Stimulated activated CD4-positive, alpha-beta T cell treated with anti-CD3 and anti-CD28 coated beads, Interleukin-4, amount 100 ng/mL, for 48 hours (primary cell): ENCODE data around the gene PTCH2.
"Not testable (repeated sequence)": the region's sequence is repeated elsewhere in the genome, so short reads cannot be mapped to it uniquely, and the experiment has no call there.

ENCODE experiments used
- DNase-seq, 2 donors: peaks; one replicate each; pipeline ENCODE4 v3.0.0-alpha.2; 2020; ENCODE audit warnings: low read depth in 2 of 2

PTCH2 gene

GRCh38 chr1:44820328-44821239 is 22.5 kb downstream of the PTCH2 start:
- no peak for DNase-seq

- DNase-seq, result peak; percentile 74 to 84
Observed at GRCh38 chr1:44819608-44820327, 23.3 kb downstream of the PTCH2 start.

GRCh38 chr1:44819196-44819607 is 23.9 kb downstream of the PTCH2 start:
- no peak for DNase-seq

- no peak for DNase-seq
Observed at GRCh38 chr1:44817771-44818495, 25.1 kb downstream of the PTCH2 start.

- no peak for DNase-seq
Observed at GRCh38 chr1:44817307-44817706, 25.7 kb downstream of the PTCH2 start.

- DNase-seq, result not testable (repeated sequence)
Observed at GRCh38 chr1:44815926-44816325, 27.1 kb downstream of the PTCH2 start.

- DNase-seq, result no peak
Observed at GRCh38 chr1:44812822-44813543, 30.1 kb downstream of the PTCH2 start.

DNA sequence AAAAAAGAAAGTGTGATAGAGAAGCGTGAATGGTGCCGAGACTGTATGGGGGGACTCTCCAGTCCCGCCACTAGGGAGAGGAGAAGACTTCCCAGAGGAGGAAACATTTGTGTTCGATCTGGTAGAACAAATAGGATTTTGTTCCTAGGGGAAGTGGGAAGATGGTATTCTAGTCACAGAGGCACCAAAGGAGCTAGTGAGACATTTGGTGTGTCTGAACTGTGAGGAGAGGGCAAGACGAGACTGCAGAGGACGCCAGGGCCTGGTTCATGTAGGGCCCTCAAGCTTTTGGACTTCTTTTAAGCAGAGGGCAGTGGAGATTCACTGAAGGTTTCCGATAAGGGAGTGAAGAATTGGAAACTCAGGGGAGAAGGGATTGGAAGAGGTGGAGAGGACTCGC is 31.8 kb downstream of the PTCH2 start:
- DNase-seq, result no peak

- not testable (repeated sequence) for DNase-seq
Observed at GRCh38 chr1:44810762-44811105, 32.3 kb downstream of the PTCH2 start.

DNA sequence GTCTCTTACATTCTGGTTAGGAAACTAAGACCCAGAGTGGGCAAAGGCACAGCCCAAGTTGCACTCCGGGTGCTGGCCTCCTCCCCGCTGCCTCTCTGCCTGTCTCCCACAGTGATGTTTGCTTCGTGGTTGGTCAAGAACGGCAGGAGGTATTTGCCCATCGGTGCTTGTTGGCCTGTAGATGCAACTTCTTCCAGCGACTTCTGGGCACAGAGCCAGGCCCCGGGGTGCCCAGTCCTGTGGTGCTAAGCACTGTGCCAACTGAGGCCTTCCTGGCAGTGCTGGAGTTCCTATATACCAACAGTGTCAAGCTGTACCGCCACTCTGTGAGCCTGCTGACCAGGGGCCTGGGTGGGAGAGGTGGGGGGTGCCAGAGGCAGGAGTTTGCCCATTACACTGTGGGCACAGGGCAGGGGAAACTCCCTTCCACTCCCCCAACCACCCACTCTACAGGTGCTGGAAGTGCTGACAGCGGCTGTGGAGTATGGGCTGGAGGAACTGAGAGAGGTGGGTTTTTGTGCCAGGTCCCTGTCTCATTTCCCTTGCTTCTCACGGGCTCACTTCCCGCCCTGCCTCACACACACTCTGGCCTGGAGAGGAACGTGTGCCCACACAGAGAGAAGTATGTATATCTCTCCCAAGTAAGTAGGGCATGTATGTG is 32.8 kb downstream of the PTCH2 start:
- DNase-seq, result peak in 1 of 2 donors; percentile 38

DNA sequence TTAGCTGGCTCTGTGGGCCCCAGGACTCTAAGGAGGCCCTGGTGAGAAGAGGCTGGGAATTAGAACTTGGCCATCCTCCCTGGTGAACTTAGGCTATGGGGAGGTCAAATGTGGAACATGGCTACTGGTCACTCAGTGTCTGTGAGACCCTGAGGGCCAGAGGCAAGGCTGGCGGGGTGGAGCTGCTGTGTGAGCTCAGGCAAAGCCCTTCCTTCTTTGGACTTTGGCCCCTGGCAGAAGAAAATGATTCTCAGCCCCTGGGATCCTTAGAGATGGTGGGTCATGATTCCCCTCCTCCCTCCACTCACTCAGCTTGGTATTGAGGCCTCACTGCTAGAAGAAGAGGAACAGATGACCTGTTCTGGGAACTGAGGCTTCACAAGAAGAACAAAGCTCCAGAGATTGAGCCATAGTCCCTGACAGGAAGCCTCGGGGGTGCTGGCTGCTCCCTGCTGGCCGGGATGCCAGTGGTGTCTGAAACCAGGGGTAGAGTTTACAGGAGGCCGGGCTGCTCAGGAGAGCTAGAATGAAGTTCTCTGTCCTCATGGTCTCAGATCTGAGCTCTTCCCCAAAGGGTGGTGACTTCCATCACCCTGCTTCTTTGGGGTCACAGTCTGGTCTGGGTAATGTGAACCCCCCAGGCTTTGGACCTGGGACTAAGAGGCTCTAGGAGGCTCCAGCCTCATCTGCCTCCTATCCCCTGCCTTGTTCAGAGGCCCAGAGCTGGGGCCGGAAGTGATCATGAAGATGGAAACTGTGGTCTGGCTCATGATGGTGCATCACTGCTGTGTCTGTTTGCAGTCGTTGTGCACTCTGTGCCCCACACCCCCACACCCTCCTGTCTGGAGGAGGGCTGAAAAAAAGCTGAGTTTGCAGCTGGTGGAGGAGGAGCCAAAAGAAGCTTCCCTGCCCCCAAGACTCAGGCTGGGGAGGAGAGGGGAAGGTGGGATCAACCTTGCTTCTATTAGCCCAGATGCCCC is 33.8 kb downstream of the PTCH2 start:
- DNase-seq, result peak; percentile 75 to 88

- peak; percentile 66 to 82 for DNase-seq
Observed at GRCh38 chr1:44808063-44808937, 34.8 kb downstream of the PTCH2 start, which contains the start of gene BTBD19. Gene BTBD19, plus strand, starts transcription at chr1:44808523. Its CDS starts 298 bp downstream, at chr1:44808821.

GRCh38 chr1:44807364-44808062 is 35.5 kb downstream of the PTCH2 start:
- DNase-seq, result peak; percentile 83 to 90

DNA sequence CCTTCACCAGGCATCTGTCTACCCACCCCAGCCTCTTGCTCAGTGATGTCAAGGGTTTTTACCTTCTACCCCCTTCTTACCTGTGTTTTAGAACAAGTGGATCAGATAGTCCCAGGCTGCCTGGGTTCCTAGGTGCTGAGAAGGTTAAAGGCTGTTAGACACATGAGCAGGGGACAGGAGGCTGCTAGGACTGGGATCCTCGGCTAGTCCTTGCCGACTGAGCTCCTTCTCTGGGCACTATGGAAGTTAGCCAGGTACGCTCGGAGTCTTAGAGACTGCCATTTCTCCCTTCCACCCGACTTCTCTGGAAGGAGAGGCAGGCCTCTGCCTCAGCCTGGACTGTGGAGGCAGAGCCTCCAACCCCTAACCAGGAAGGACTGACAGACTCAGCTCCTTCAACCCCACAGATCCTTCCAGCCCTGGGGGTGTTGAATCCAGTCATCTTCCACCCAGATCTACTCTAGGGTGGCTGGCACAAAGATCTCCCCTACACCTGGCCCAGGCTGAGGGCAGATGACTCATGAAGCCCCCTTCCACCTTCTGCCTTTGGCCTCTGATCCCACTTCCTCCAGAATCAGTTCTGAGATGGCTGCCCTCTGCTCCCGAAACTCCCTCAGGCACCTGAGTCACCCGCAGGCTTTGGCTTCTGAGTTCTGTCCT is 36.2 kb downstream of the PTCH2 start, which contains the start of gene DYNLT4:
Gene DYNLT4 (minus strand): TSS at position 648 of the 660 bp plus-strand sequence. CDS start 683 bp downstream, outside the sequence.
- DNase-seq, result no peak

DNA sequence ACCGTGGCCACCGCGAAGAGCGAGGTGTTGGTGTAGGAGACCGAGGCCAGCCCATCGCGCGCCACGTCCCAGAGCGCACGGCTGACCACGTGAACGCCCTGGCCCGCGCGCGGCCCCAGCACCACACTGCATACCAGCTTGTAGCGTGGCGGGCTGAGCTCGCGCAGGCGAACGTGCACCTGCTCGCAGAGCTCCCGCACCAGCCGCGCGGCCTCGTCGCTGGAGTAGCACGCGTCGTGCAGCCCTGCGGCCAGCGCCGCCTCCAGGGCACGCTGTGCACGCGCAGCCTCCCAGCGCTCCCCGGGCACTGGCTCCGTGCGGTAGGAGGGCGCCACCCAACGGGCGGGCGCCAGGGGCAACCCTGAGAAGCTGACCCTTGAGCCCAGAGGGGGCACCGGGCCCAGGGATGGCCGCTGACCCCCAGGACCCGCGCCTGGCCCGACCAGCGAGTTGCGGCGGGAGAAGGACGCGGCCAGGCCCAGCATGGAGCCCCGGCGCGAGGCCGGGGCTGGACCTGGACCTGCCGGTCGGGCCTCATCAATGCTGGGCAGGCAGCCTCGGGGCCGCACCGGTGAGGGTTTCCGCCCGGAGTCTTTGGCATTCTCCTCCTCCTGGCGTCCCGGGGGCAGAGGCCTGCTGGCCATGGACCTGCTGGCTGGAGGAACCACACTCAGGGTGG is 36.9 kb downstream of the PTCH2 start:
- no peak for DNase-seq

GRCh38 chr1:44805311-44806024 is 37.6 kb downstream of the PTCH2 start:
- DNase-seq, result no peak
